ENCODE results near the gene ZSWIM4. TPM values are rescaled to one million over a fixed set of nuclear protein-coding genes. Genes with fewer than 3 reads are reported as not detected.

ZSWIM4 gene
- 29.1 TPM for total RNA-seq

DNA sequence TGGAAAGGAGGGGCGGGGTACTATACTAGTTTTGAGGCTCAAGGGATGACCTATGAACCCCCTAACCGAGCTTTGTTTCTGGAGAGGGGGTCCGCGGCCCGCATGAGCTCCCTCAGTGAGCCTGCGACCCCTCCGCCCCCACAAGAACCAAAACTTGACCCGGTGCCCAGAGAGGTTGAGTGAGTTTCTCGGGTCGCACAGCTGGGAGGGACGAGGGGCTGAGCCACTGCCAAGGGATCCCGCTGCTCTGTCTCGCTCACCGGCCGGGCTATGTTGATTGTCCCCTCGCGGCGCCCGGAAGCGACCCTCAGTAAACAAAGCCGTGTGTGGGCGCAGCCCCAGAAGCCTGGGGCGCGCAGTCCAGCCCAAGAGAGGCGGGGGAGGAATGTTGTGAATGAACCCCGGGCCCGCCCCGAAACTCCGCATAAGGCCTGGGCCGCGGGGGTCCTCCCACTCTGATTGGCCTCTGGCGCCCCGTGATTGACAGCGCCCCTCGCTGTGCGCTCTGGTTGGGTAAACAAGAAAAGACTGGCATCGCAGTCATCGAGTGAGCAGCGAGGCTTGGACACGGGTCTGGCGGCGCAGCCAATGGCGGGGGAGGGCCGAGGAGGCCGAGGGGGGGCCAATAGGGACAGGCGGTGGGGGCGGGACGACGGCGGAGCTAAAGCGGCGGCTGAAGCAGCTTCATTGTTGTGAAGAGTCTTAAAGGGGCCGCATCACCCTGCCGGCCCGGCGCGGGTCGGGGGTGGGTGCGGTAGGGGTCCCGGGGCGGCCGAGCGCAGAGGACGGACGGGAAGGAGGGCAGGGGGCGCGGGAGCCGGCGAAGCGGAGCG lies at the start of gene ZSWIM4:
Gene ZSWIM4, plus strand, starts transcription at position 687 of the 833 bp plus-strand sequence. CDS start 206 bp downstream, outside the sequence.

DNA sequence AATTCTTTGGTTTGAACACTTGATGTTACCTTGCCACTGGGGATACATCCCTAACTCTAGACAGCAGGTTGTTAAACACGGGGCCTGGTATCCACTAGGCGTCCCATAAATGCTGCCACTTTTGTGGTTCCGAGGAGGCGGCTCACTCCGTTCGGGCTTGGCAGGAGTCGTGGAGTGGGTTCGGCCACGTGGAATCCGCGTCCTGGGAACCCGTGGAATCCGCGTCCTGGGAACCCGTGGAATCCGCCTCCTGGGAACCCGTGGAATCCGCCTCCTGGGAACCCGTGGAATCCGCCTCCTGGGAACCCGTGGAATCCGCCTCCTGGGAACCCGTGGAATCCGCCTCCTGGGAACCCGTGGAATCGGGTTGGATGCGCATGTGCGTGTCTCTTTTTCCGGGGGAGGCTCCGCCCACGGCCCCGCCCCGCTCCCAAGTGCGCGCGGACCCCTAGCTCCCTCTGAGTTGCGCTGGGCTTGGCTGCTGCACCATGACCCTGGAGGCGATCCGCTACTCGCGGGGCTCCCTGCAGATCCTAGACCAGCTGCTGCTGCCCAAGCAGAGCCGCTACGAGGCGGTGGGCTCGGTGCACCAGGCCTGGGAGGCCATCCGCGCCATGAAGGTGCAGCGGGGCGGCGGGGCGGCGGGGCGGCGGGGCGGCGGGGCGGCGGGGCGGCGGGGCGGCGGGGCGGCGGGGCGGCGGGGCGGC lies 31.0 kb upstream of the ZSWIM4 start, which contains the start of gene MRI1:
Gene MRI1, plus strand, starts transcription at position 422 of the 707 bp plus-strand sequence. Its CDS starts 67 bp downstream, at position 489.

DNA sequence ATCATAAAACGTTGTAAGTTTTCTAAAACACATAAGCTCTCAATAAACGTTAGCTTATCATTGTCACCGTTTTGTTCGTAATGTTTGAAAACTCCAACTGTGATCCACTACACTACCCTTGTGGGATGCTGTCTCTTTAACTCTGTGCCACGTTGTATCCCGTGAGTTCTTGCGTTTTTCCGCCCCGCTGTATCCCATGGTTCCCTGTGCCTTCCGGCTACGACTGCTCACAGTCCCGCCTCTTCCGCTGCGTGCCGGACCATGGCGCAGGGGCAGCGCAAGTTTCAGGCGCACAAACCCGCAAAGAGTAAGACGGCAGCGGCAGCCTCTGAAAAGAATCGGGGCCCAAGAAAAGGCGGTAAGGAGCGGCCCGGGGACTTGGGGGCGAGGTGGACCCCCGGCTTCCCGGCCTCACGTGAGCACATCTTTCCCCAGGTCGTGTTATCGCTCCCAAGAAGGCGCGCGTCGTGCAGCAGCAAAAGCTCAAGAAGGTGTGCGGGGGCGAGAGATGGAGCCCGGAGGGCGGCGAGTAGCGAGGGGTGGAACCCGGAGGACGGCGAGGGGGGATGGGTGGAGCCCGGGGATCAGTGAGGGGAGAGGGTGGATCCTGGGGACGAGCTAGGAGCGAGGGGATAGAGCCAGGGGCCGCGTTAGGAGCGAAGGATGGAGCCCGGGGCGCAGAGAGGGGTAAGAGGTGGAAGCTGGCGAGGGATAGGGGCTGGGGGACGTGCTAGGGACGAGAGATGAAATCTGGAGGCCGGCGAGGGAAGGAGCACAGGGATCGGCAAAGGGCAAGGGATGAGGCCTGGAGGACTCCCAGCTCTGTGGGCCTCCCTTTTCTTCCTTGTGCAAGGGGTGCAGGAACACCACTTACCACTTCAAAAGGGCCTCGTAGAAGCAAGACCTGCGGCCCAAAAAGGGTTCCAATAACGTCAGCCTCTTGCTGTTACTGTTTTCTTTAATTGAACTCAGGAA lies 20.7 kb upstream of the ZSWIM4 start, which contains the start of gene C19orf53:
Gene C19orf53, plus strand, starts transcription at position 240 of the 975 bp plus-strand sequence. Its CDS starts 22 bp downstream, at position 262.

DNA sequence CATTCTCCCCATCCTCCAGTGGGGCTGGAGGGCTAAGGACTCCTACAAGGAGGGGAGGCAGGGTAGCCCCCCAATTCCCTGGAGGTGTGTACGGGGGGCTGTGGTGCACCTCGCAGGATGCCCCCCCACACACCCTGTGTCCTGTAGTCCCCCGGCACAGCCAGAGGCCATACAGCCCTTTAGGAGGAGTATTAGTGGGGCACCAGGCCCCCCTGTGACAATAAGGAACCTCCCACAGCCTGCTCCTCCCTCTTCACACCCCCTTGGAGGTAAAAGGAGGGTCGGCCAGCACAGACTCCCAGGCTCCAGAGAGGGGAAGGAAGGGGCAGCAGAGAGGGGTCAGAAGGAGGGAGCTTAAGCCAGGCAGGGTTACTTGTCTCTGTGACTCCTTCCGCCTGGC lies 81.6 kb downstream of the ZSWIM4 start, which contains the start of gene NANOS3:
Gene NANOS3, plus strand, starts transcription at position 301 of the 400 bp plus-strand sequence. CDS start 115 bp downstream, outside the sequence.

Other genes starting within 250 kb of the ZSWIM4 start
- 57.1 TPM for gene MRI1, start 30.9 kb upstream of the ZSWIM4 start, total RNA-seq
- gene C19orf53, start 21.0 kb upstream of the ZSWIM4 start, total RNA-seq: 41.0 TPM
- 1.0 TPM for gene NANOS3, start 81.7 kb downstream of the ZSWIM4 start, total RNA-seq
- 5.5 TPM for gene BRME1, start 110.7 kb downstream of the ZSWIM4 start, total RNA-seq
- 19.2 TPM for gene CC2D1A, start 110.8 kb downstream of the ZSWIM4 start, total RNA-seq
- 3.3 TPM for gene PODNL1, start 143.0 kb downstream of the ZSWIM4 start, total RNA-seq
- gene DCAF15, start 157.1 kb downstream of the ZSWIM4 start, total RNA-seq: 11.7 TPM
- 10.4 TPM for gene RFX1, start 210.9 kb downstream of the ZSWIM4 start, total RNA-seq
- gene RLN3, start 232.7 kb downstream of the ZSWIM4 start, total RNA-seq: not detected
- 3.2 TPM for gene IL27RA, start 236.3 kb downstream of the ZSWIM4 start, total RNA-seq

All from camera-type eye (tissue), 1 donor.